DOHH2 (cell line): ENCODE results near the gene MYH11.

Experiments used
- H3F3A ChIP-seq: fragments of 200-600 bp; sonication (generic), shearing (Covaris generic); 2 replicates; pipeline ENCODE4 v1.6.0; 2016; ENCODE audit warnings: antibody characterized with exemption, mild to moderate bottlenecking; ENCODE audit not compliant: control insufficient read depth, insufficient read depth
- H3K27ac ChIP-seq: fragments of 200-600 bp; sonication (generic); 2 replicates; pipeline ENCODE4 v1.5.1; 2014; ENCODE audit warnings: low read depth, mild to moderate bottlenecking, low read length, moderate library complexity
- H3K27me3 ChIP-seq: fragments of 200-600 bp; sonication (generic); 2 replicates; pipeline ENCODE4 v1.6.1; 2014; ENCODE audit warnings: mild to moderate bottlenecking, low read length, mixed read lengths; ENCODE audit not compliant: control insufficient read depth
- H3K36me3 ChIP-seq: fragments of 200-600 bp; sonication (generic); 2 replicates; pipeline ENCODE4 v1.6.1; 2014; ENCODE audit warnings: mild to moderate bottlenecking, low read length, moderate library complexity, mixed read lengths; ENCODE audit not compliant: control insufficient read depth
- H3K4me1 ChIP-seq: fragments of 200-600 bp; sonication (generic); 2 replicates; pipeline ENCODE4 v1.6.1; 2014; ENCODE audit warnings: mild to moderate bottlenecking, low read length, mixed read lengths; ENCODE audit not compliant: control insufficient read depth
- H3K4me2 ChIP-seq: fragments of 200-600 bp; sonication (generic); 2 replicates; pipeline ENCODE4 v1.6.0; 2014; ENCODE audit warnings: mild to moderate bottlenecking, low read length, moderate library complexity
- H3K4me3 ChIP-seq: fragments of 200-600 bp; sonication (generic); 2 replicates; pipeline ENCODE4 v1.5.1; 2014; ENCODE audit warnings: mild to moderate bottlenecking, low read length, mixed read lengths
- H3K79me2 ChIP-seq: fragments of 200-600 bp; sonication (generic); 2 replicates; pipeline ENCODE4 v1.6.1; 2014; ENCODE audit warnings: mild to moderate bottlenecking, low read length, mixed read lengths; ENCODE audit not compliant: control insufficient read depth
- H3K9me2 ChIP-seq: fragments of 200-600 bp; sonication (generic); replicated peaks from 2 replicates; pipeline ENCODE4 v1.6.1; 2014; ENCODE audit warnings: mild to moderate bottlenecking, low read length, mixed read lengths; ENCODE audit not compliant: control insufficient read depth
- H3K9me3 ChIP-seq: fragments of 200-600 bp; sonication (generic); 2 replicates; pipeline ENCODE4 v1.6.1; 2014; ENCODE audit warnings: antibody characterized with exemption, low read length, mixed read lengths; ENCODE audit not compliant: control insufficient read depth, insufficient read depth
- H4K20me1 ChIP-seq: fragments of 200-600 bp; sonication (generic); 2 replicates; pipeline ENCODE4 v1.6.0; 2014; ENCODE audit warnings: low read depth, mild to moderate bottlenecking, antibody characterized with exemption, low read length, moderate library complexity; ENCODE audit not compliant: control insufficient read depth, insufficient read depth
- CTCF ChIP-seq: fragments of 200-600 bp; sonication (generic); IDR thresholded peaks from one replicate; pipeline ENCODE4 v1.5.1; 2014; ENCODE audit warnings: antibody characterized with exemption, mild to moderate bottlenecking, low read depth, low read length; ENCODE audit not compliant: poor library complexity, severe bottlenecking
- EZH2phosphoT487 ChIP-seq: fragments of 200-600 bp; sonication (generic); IDR thresholded peaks from 2 replicates; pipeline ENCODE4 v1.6.1; 2017; ENCODE audit warnings: borderline replicate concordance, mild to moderate bottlenecking, antibody characterized with exemption, low read length, moderate library complexity, mixed read lengths

Gene MYH11

DNA sequence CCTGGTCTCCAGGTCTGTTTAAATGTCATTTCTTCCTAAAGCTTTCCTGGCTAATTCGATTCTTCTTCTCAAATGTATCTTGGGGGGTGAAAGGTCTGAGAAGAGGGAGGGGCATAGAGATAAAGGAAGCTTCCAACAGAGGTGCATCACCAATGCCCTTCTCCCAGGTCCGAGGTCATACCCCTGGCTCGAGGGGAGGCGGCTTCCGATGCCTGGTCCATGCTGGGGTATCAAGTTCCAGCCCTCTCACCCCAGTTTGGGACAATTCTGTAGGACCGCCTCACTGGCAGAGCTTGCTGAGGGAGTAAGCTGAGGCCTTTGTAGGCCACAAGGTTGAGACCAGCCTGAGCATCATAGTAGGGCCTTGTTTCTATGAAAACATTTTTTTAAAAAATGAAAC lies 41.8 kb upstream of the MYH11 start:
- TF ChIP-seq EZH2phosphoT487 (no peak), CTCF (no peak)
- Histone ChIP-seq H3K27ac (no peak overlapping the region), H3K9me2 (no peaks in the 10 kb centered on the region), H3K4me2 (no peak overlapping the region), H4K20me1 (no peaks in the 10 kb centered on the region), H3K36me3 (no peaks in the 10 kb centered on the region), H3K4me1 (peaks cover 21% of the 10 kb centered on the region), H3K4me3 (no peak overlapping the region), H3F3A (no peaks in the 10 kb centered on the region), H3K27me3 (no peaks in the 10 kb centered on the region), H3K79me2 (no peaks in the 10 kb centered on the region), H3K9me3 (no peaks in the 10 kb centered on the region)

- TF ChIP-seq EZH2phosphoT487 (no peak), CTCF (no peak)
- Histone ChIP-seq H3K9me2 (no peaks in the 10 kb centered on the region), H3K27me3 (no peaks in the 10 kb centered on the region), H3K4me3 (0 out of 2 replicates have a peak overlapping the region, but pooled peaks have one; percentile 3), H3K79me2 (no peaks in the 10 kb centered on the region), H3K9me3 (no peaks in the 10 kb centered on the region), H3K4me2 (peak overlapping the region; percentile 42), H3F3A (no peaks in the 10 kb centered on the region), H3K4me1 (peaks cover 21% of the 10 kb centered on the region), H4K20me1 (no peaks in the 10 kb centered on the region), H3K27ac (no peak overlapping the region), H3K36me3 (no peaks in the 10 kb centered on the region)
These were observed 41.0 kb upstream of the MYH11 start for GRCh38 chr16:15897834-15898254.

DNA sequence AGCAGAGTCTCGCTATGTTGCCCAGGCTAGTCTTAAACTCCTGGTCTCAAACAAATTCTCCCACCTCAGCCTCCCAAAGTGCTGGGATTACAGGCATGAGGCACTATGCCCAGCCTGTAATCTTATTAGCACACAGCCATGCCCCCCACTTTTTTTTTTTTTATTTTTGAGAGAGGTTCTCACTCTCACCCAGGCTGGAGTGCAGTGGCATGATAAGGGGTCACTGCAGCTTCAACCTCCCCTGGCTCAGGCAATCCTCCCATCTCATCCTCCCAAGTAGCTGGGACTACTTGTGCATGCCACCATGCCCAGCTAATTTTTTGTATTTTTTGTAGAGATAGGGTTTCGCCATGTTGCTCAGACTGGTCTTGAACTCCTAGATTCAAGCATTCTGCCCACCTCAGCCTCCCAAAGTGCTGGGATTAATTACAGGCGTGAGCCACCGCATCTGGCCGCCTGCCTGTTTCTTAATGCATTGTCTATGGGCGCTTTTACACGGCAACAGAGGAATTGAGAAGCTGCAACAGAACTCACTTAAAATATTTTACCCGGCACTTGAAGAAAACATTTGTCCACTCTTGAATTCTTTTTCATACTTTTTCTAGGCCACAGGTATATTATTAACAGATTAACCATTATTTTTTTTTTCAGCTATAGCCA lies 40.4 kb upstream of the MYH11 start:
- H3F3A ChIP-seq: no peaks in the 10 kb centered on the region
- H3K9me2 ChIP-seq: no peaks in the 10 kb centered on the region
- no peaks in the 10 kb centered on the region for H3K79me2 ChIP-seq
- H3K4me3 ChIP-seq: no peak overlapping the region
- no peaks in the 10 kb centered on the region for H3K9me3 ChIP-seq
- peak overlapping the region; percentile 42; the same call in 1 of the 2 replicates for H3K4me2 ChIP-seq
- H3K4me1 ChIP-seq: peaks cover 21% of the 10 kb centered on the region
- H3K36me3 ChIP-seq: no peaks in the 10 kb centered on the region
- TF ChIP-seq EZH2phosphoT487: no peak
- TF ChIP-seq CTCF: no peak
- no peak overlapping the region for H3K27ac ChIP-seq
- H4K20me1 ChIP-seq: no peaks in the 10 kb centered on the region
- H3K27me3 ChIP-seq: no peaks in the 10 kb centered on the region
